ENCODE data around the gene PSRC1.

Gene PSRC1

GRCh38 chr1:109282952-109283747 is at the start of gene PSRC1:
PSRC1 (minus strand) TSS chr1:109283145.
- H3K4me3 ChIP-seq (ENCODE audit: low read depth, low read length): peak within 1 kb of the TSS; percentile 61
- peak; percentile 53 for TF ChIP-seq CTCF (IDR thresholded peaks at IDR 0.05; ENCODE audit: low read depth, low read length, missing control alignments)
- DNase-seq (ENCODE audit: low read depth): peak; percentile 57

GRCh38 chr1:109331113-109331512 is 48.2 kb upstream of the PSRC1 start:
- H3K4me3 ChIP-seq (ENCODE audit: low read depth, low read length): no peak overlapping the region
- no peak for TF ChIP-seq CTCF (IDR thresholded peaks at IDR 0.05; ENCODE audit: low read depth, low read length, missing control alignments)
- no peak for DNase-seq (ENCODE audit: low read depth)

GRCh38 chr1:109327285-109327684 is 44.3 kb upstream of the PSRC1 start:
- no peak for TF ChIP-seq CTCF (IDR thresholded peaks at IDR 0.05; ENCODE audit: low read depth, low read length, missing control alignments)
- DNase-seq (ENCODE audit: low read depth): no peak
- H3K4me3 ChIP-seq (ENCODE audit: low read depth, low read length): no peak overlapping the region

GRCh38 chr1:109322974-109323373 is 40.0 kb upstream of the PSRC1 start:
- H3K4me3 ChIP-seq (ENCODE audit: low read depth, low read length): no peak overlapping the region
- TF ChIP-seq CTCF (IDR thresholded peaks at IDR 0.05; ENCODE audit: low read depth, low read length, missing control alignments): no peak
- no peak for DNase-seq (ENCODE audit: low read depth)

- no peak overlapping the region for H3K4me3 ChIP-seq (ENCODE audit: low read depth, low read length)
- DNase-seq (ENCODE audit: low read depth): no peak
- no peak for TF ChIP-seq CTCF (IDR thresholded peaks at IDR 0.05; ENCODE audit: low read depth, low read length, missing control alignments)
Observed at GRCh38 chr1:109319114-109319513, 36.2 kb upstream of the PSRC1 start.

- H3K4me3 ChIP-seq (ENCODE audit: low read depth, low read length): no peak overlapping the region
- no peak for TF ChIP-seq CTCF (IDR thresholded peaks at IDR 0.05; ENCODE audit: low read depth, low read length, missing control alignments)
- DNase-seq (ENCODE audit: low read depth): no peak
Observed at GRCh38 chr1:109316506-109316905, 33.6 kb upstream of the PSRC1 start.

- DNase-seq (ENCODE audit: low read depth): no peak
- H3K4me3 ChIP-seq (ENCODE audit: low read depth, low read length): no peak overlapping the region
- no peak for TF ChIP-seq CTCF (IDR thresholded peaks at IDR 0.05; ENCODE audit: low read depth, low read length, missing control alignments)
Observed at GRCh38 chr1:109315288-109315687, 32.3 kb upstream of the PSRC1 start.
